Measurements from ENCODE around the gene MAP4. TPM values are rescaled to one million over a fixed set of nuclear protein-coding genes. Genes with fewer than 3 reads are reported as not detected.
A peak's percentile ranks its signal among the peaks of the same experiment; 100 is the strongest.

The MAP4 gene
- total RNA-seq, 1 donor from 2014 or later, result 275 TPM

DNA sequence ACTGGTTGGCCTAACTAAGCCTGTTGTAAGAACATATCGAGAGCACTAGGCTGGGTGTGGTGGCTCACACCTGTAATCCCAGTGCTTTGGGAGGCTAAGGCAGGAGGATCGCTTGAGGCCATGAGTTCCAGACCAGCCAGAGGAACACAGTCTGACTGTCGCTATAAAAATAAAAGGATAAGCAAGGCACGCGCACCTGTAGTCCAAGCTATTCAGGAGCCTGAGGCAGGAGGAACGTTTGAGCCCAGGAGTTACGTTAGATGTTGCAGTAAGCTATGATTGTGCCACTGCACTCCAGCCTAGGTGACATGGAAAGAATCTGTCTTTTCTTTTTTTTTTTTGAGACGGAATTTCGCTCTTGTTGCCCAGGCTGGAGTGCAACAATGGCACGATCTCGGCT is 24.9 kb downstream of the MAP4 start:
- Mint-ChIP-seq H3K9me3 (ENCODE audit: unreplicated experiment) (no peaks in the 10 kb centered on the region), H3K27me3 (ENCODE audit: unreplicated experiment) (no peaks in the 10 kb centered on the region), H3K27ac (ENCODE audit: unreplicated experiment) (no peak overlapping the region), H3K4me3 (ENCODE audit: unreplicated experiment) (no peak overlapping the region), H3K36me3 (ENCODE audit: unreplicated experiment) (peaks cover 28% of the 10 kb centered on the region), H3K4me1 (ENCODE audit: unreplicated experiment) (peaks cover 11% of the 10 kb centered on the region)
- TF ChIP-seq, protein P1, sequence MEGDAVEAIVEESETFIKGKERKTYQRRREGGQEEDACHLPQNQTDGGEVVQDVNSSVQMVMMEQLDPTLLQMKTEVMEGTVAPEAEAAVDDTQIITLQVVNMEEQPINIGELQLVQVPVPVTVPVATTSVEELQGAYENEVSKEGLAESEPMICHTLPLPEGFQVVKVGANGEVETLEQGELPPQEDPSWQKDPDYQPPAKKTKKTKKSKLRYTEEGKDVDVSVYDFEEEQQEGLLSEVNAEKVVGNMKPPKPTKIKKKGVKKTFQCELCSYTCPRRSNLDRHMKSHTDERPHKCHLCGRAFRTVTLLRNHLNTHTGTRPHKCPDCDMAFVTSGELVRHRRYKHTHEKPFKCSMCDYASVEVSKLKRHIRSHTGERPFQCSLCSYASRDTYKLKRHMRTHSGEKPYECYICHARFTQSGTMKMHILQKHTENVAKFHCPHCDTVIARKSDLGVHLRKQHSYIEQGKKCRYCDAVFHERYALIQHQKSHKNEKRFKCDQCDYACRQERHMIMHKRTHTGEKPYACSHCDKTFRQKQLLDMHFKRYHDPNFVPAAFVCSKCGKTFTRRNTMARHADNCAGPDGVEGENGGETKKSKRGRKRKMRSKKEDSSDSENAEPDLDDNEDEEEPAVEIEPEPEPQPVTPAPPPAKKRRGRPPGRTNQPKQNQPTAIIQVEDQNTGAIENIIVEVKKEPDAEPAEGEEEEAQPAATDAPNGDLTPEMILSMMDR (IDR thresholded peaks at IDR 0.05), result no peak
- DNase-seq (ENCODE audit: extremely low spot score, unreplicated experiment), result no peak

DNA sequence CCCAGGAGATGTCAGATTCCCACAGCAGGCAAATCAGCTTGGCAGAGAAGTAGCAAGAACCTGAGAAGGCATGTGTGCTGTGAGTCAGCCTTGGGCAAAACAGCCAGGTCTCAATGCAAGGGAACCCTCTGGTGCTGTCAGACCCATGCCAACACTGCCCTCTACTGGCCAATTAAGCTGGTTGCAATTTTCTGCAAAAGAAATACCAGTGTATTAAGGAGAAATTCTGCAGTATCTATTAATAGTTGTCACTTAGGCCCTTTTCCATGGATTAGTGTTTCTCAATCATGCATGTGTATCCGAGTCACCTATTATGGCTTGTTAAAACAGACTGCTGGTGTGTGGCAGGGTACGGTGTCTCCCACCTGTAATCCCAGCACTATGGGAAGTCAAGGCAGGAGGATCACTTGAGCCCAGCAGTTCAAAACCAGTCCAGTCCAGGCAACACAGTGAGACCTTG is 26.2 kb downstream of the MAP4 start:
- peak overlapping the region; percentile 69 for H3K27ac Mint-ChIP-seq (ENCODE audit: unreplicated experiment)
- H3K4me3 Mint-ChIP-seq (ENCODE audit: unreplicated experiment), result no peak overlapping the region
- H3K9me3 Mint-ChIP-seq (ENCODE audit: unreplicated experiment), result no peaks in the 10 kb centered on the region
- H3K36me3 Mint-ChIP-seq (ENCODE audit: unreplicated experiment), result peaks cover 19% of the 10 kb centered on the region
- DNase-seq (ENCODE audit: extremely low spot score, unreplicated experiment), result peak; percentile 90
- no peaks in the 10 kb centered on the region for H3K27me3 Mint-ChIP-seq (ENCODE audit: unreplicated experiment)
- TF ChIP-seq, protein P1 (IDR thresholded peaks at IDR 0.05), result peak; percentile 91
- H3K4me1 Mint-ChIP-seq (ENCODE audit: unreplicated experiment), result peaks cover 15% of the 10 kb centered on the region

DNA sequence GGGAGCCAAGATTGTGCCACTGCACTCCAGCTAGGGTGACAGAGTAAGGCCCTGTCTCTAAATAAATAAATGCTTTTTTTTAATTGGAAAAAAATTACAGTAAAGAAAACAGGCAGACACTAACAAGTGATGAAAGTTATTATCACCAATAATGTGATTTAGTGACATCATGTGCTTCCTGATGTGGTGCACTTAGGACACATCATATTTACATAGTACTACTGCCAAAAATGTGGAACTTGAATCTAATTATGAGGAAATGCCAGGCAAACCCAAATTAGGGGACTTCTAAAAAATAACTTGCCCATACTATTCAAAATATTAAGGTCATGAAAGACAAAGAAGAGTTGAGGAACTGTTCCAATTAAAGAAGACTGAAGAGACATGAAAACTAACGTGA is 30.8 kb downstream of the MAP4 start:
- Mint-ChIP-seq H3K27ac (ENCODE audit: unreplicated experiment) (peak overlapping the region; percentile 31), H3K4me1 (ENCODE audit: unreplicated experiment) (peaks cover 29% of the 10 kb centered on the region), H3K36me3 (ENCODE audit: unreplicated experiment) (peaks cover 2% of the 10 kb centered on the region), H3K27me3 (ENCODE audit: unreplicated experiment) (no peaks in the 10 kb centered on the region), H3K9me3 (ENCODE audit: unreplicated experiment) (no peaks in the 10 kb centered on the region), H3K4me3 (ENCODE audit: unreplicated experiment) (no peak overlapping the region)
- DNase-seq (ENCODE audit: extremely low spot score, unreplicated experiment), result no peak
- TF ChIP-seq, protein P1 (IDR thresholded peaks at IDR 0.05), result no peak

DNA sequence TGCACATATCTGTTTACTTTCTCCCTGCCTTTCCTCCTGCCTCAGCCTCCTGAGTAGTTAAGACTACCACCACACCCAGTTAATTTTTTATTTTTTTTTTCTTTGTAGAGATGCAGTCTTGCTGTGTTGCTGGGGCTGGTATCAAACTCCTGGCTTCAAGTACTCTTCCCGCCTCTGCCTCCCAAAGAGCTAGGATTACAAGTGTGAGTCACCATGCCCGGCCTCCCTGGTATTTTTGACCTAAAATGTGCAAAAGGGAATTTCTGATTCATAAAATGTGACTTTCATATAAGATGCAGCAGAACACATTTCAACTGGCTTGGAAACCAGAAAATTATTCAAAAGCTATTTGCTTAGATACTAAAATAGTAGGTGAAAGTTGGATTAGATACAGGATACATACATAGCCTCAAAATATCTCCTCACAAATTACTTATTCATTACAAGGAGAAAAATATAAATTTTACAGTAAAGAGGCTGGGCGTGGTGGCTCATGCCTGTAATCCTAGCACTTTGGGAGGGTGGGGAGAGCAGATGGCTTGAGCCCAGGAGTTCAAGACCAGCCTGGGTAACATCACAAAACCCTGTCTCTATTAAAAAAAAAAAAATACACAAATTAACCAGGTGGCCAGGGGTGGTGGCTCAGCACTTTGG is 32.0 kb downstream of the MAP4 start:
- Mint-ChIP-seq H3K27ac (ENCODE audit: unreplicated experiment) (peak overlapping the region; percentile 82), H3K4me3 (ENCODE audit: unreplicated experiment) (no peak overlapping the region), H3K9me3 (ENCODE audit: unreplicated experiment) (no peaks in the 10 kb centered on the region), H3K27me3 (ENCODE audit: unreplicated experiment) (no peaks in the 10 kb centered on the region), H3K4me1 (ENCODE audit: unreplicated experiment) (peaks cover 21% of the 10 kb centered on the region), H3K36me3 (ENCODE audit: unreplicated experiment) (peaks cover 2% of the 10 kb centered on the region)
- TF ChIP-seq, protein P1 (IDR thresholded peaks at IDR 0.05), result no peak
- DNase-seq (ENCODE audit: extremely low spot score, unreplicated experiment), result peak; percentile 82

DNA sequence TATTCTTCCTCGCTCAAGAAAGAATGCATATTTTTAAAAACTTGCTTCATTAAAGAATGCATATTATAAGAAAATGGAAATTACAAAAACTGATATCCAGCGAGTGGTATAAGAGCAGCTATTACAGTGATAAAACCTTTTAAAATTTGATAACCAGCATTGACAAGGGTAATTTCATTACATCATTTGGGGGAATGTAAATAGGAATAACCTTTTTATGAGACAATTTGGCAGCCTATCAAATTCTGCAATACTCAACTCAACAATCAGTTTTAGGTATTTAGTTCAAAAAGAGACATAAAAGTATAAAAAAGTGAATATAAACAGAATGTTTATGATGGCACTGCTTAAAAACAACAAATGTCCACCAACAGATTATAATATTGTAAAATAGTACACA is 35.4 kb downstream of the MAP4 start:
- TF ChIP-seq, protein P1 (IDR thresholded peaks at IDR 0.05), result no peak
- peaks cover 3% of the 10 kb centered on the region for H3K36me3 Mint-ChIP-seq (ENCODE audit: unreplicated experiment)
- no peak overlapping the region for H3K4me3 Mint-ChIP-seq (ENCODE audit: unreplicated experiment)
- H3K4me1 Mint-ChIP-seq (ENCODE audit: unreplicated experiment), result peaks cover 31% of the 10 kb centered on the region
- no peaks in the 10 kb centered on the region for H3K27me3 Mint-ChIP-seq (ENCODE audit: unreplicated experiment)
- no peak for DNase-seq (ENCODE audit: extremely low spot score, unreplicated experiment)
- no peaks in the 10 kb centered on the region for H3K9me3 Mint-ChIP-seq (ENCODE audit: unreplicated experiment)
- peak overlapping the region; percentile 41 for H3K27ac Mint-ChIP-seq (ENCODE audit: unreplicated experiment)

Data from osteocyte (in vitro differentiated cells).